K562 (cell line): ENCODE data around the gene FAM20B. TPM values are rescaled to one million over a fixed set of nuclear protein-coding genes. Genes with fewer than 3 reads are reported as not detected.

Experiments
- HDAC3 ChIP-seq: fragments of 450-650 bp; IDR thresholded peaks from 2 replicates; pipeline ENCODE4 v1.6.1; 2018; ENCODE audit warnings: borderline replicate concordance, mild to moderate bottlenecking, moderate library complexity; ENCODE audit not compliant: partially characterized antibody
- MIER1 ChIP-seq: fragments of 450-650 bp; IDR thresholded peaks from 2 replicates; pipeline ENCODE4 v1.6.1; 2016; ENCODE audit warnings: antibody characterized with exemption, mild to moderate bottlenecking, low read depth
- NFRKB ChIP-seq: fragments of 450-650 bp; IDR thresholded peaks from 2 replicates; pipeline ENCODE4 v1.6.1; 2016; ENCODE audit warnings: low read depth
- ZNF133 ChIP-seq: fragments of 250-450 bp; sonication (Bioruptor Pico); IDR thresholded peaks from 2 replicates; pipeline ENCODE4 v1.4.0; 2020; ENCODE audit warnings: mild to moderate bottlenecking
- polyA plus RNA-seq, 8 experiments: library from polyadenylated mRNA; depleted of rRNA in 4 of 8; stranded (reverse) in 5 of 8; unstranded in 3 of 8; fragments of >200 nt; fragmentation: Nextera tagmentation in 2 of 8; fragmentation: Illumina TruSeq in 1 of 8; extraction: Ambion mirVana in 2 of 8; extraction: Trizol in 1 of 8; gene quantifications; 2 replicates each; pipeline versions ENCODE4 v1.2.1 to v1.2.3, GENCODE V29; 2011 to 2014; ENCODE audit warnings: inconsistent platforms in 1 of 8, missing spikeins in 1 of 8
- total RNA-seq, 7 experiments: library from RNA; depleted of rRNA in 6 of 7; stranded (reverse); fragments of >200 nt in 6 of 7; fragmentation: Illumina TruSeq in 2 of 7; extraction: Trizol in 2 of 7; gene quantifications; 2 replicates each; pipeline versions ENCODE4 v1.2.1 to v1.2.3, GENCODE V29; 2011 to 2021; ENCODE audit warnings: low replicate concordance in 1 of 7
- TF ChIP-seq, protein P1 (sequence below): fragments of 450-650 bp; IDR thresholded peaks from 2 replicates; pipeline ENCODE4 v1.6.1; 2016; ENCODE audit warnings: mild to moderate bottlenecking, moderate library complexity
- TF ChIP-seq, protein P2 (sequence below), 2 experiments: fragments of 450-650 bp; formaldehyde crosslinking in 1 of 2; IDR thresholded peaks; 2 replicates each; pipeline versions ENCODE4 v1.4.0 to v1.6.1; 2014 to 2020; ENCODE audit warnings: mild to moderate bottlenecking in 2 of 2, borderline replicate concordance in 1 of 2, low read depth in 1 of 2

The FAM20B gene
- total and polyA plus RNA-seq, 9 of the 15 experiments (the other 6 are each of a cell fraction or from before 2014, with no cell fraction given) = 7.2 to 67.5 (median 42.9) TPM

DNA sequence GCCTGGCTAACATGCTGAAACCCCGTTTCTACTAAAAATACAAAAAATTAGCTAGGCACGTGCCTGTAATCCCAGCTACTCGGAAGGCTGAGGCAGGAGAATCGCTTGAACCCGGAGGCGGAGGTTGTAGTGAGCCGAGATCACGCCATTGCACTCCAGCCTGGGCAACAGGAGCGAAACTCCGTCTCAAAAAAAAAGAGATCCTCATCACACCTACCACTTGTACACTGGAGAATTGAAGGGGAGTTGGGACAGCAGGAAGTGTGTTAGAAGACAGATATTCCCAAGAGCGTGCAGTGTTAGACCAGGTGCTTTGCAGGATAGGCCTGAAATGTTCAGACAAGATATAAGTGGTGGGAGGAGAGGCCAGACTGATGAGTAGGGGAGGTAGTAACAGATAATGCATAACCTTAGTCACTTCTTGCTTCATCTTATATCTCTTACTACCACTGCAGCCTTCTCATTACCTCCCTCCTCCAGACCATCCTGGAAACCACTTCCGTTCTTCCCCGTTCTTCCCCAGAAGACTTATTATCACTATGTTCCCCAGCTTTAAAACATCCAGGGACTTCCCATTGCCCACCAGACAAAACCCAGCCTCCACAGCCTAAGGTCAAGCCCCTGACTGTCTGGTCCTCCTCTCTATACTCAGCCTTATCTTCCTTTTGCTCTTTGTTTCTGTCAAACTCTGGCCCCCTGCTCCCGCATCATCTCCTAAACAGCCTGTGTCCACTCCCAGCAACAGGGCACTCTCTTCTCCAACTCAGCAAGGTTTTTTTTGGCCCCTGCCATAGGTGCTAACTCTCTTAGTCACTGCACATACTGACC, 21.3 kb downstream of the FAM20B start (continued):
- TF ChIP-seq, protein P1, sequence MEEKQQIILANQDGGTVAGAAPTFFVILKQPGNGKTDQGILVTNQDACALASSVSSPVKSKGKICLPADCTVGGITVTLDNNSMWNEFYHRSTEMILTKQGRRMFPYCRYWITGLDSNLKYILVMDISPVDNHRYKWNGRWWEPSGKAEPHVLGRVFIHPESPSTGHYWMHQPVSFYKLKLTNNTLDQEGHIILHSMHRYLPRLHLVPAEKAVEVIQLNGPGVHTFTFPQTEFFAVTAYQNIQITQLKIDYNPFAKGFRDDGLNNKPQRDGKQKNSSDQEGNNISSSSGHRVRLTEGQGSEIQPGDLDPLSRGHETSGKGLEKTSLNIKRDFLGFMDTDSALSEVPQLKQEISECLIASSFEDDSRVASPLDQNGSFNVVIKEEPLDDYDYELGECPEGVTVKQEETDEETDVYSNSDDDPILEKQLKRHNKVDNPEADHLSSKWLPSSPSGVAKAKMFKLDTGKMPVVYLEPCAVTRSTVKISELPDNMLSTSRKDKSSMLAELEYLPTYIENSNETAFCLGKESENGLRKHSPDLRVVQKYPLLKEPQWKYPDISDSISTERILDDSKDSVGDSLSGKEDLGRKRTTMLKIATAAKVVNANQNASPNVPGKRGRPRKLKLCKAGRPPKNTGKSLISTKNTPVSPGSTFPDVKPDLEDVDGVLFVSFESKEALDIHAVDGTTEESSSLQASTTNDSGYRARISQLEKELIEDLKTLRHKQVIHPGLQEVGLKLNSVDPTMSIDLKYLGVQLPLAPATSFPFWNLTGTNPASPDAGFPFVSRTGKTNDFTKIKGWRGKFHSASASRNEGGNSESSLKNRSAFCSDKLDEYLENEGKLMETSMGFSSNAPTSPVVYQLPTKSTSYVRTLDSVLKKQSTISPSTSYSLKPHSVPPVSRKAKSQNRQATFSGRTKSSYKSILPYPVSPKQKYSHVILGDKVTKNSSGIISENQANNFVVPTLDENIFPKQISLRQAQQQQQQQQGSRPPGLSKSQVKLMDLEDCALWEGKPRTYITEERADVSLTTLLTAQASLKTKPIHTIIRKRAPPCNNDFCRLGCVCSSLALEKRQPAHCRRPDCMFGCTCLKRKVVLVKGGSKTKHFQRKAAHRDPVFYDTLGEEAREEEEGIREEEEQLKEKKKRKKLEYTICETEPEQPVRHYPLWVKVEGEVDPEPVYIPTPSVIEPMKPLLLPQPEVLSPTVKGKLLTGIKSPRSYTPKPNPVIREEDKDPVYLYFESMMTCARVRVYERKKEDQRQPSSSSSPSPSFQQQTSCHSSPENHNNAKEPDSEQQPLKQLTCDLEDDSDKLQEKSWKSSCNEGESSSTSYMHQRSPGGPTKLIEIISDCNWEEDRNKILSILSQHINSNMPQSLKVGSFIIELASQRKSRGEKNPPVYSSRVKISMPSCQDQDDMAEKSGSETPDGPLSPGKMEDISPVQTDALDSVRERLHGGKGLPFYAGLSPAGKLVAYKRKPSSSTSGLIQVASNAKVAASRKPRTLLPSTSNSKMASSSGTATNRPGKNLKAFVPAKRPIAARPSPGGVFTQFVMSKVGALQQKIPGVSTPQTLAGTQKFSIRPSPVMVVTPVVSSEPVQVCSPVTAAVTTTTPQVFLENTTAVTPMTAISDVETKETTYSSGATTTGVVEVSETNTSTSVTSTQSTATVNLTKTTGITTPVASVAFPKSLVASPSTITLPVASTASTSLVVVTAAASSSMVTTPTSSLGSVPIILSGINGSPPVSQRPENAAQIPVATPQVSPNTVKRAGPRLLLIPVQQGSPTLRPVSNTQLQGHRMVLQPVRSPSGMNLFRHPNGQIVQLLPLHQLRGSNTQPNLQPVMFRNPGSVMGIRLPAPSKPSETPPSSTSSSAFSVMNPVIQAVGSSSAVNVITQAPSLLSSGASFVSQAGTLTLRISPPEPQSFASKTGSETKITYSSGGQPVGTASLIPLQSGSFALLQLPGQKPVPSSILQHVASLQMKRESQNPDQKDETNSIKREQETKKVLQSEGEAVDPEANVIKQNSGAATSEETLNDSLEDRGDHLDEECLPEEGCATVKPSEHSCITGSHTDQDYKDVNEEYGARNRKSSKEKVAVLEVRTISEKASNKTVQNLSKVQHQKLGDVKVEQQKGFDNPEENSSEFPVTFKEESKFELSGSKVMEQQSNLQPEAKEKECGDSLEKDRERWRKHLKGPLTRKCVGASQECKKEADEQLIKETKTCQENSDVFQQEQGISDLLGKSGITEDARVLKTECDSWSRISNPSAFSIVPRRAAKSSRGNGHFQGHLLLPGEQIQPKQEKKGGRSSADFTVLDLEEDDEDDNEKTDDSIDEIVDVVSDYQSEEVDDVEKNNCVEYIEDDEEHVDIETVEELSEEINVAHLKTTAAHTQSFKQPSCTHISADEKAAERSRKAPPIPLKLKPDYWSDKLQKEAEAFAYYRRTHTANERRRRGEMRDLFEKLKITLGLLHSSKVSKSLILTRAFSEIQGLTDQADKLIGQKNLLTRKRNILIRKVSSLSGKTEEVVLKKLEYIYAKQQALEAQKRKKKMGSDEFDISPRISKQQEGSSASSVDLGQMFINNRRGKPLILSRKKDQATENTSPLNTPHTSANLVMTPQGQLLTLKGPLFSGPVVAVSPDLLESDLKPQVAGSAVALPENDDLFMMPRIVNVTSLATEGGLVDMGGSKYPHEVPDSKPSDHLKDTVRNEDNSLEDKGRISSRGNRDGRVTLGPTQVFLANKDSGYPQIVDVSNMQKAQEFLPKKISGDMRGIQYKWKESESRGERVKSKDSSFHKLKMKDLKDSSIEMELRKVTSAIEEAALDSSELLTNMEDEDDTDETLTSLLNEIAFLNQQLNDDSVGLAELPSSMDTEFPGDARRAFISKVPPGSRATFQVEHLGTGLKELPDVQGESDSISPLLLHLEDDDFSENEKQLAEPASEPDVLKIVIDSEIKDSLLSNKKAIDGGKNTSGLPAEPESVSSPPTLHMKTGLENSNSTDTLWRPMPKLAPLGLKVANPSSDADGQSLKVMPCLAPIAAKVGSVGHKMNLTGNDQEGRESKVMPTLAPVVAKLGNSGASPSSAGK = peak; percentile 72
- peak; percentile 100 for TF ChIP-seq HDAC3
- peak; percentile 27; the same call in 1 of the 2 replicates for TF ChIP-seq MIER1
- TF ChIP-seq NFRKB = peak; percentile 64
- no peak for TF ChIP-seq ZNF133 (CRISPR knock-in tag)
- TF ChIP-seq, protein P2, sequence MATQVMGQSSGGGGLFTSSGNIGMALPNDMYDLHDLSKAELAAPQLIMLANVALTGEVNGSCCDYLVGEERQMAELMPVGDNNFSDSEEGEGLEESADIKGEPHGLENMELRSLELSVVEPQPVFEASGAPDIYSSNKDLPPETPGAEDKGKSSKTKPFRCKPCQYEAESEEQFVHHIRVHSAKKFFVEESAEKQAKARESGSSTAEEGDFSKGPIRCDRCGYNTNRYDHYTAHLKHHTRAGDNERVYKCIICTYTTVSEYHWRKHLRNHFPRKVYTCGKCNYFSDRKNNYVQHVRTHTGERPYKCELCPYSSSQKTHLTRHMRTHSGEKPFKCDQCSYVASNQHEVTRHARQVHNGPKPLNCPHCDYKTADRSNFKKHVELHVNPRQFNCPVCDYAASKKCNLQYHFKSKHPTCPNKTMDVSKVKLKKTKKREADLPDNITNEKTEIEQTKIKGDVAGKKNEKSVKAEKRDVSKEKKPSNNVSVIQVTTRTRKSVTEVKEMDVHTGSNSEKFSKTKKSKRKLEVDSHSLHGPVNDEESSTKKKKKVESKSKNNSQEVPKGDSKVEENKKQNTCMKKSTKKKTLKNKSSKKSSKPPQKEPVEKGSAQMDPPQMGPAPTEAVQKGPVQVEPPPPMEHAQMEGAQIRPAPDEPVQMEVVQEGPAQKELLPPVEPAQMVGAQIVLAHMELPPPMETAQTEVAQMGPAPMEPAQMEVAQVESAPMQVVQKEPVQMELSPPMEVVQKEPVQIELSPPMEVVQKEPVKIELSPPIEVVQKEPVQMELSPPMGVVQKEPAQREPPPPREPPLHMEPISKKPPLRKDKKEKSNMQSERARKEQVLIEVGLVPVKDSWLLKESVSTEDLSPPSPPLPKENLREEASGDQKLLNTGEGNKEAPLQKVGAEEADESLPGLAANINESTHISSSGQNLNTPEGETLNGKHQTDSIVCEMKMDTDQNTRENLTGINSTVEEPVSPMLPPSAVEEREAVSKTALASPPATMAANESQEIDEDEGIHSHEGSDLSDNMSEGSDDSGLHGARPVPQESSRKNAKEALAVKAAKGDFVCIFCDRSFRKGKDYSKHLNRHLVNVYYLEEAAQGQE (IDR thresholded peaks at IDR 0.05; ENCODE audit: borderline replicate concordance) = peak; percentile 43; the same call in 1 of the 2 replicates
- TF ChIP-seq, protein P2 (CRISPR knock-in tag; IDR thresholded peaks at IDR 0.05; ENCODE audit: low read depth) = no peak
